Erythroblast (primary cell): ENCODE results near the gene FGD6.

Experiments
- GATA1 ChIP-seq: IDR thresholded peaks from 2 replicates; pipeline ENCODE4 v1.6.1; 2011; ENCODE audit warnings: low read depth, mild to moderate bottlenecking, control low read depth, low read length, moderate library complexity
- POLR2A ChIP-seq: IDR thresholded peaks from 2 replicates; pipeline ENCODE4 v1.6.1; 2011; ENCODE audit warnings: mild to moderate bottlenecking, low read length

- no peak for TF ChIP-seq POLR2A
- TF ChIP-seq GATA1 = no peak
Observed at GRCh38 chr12:95204141-95204866, 13.0 kb downstream of the FGD6 start.
